ENCODE data around the gene ARHGAP21. TPM values are rescaled to one million over a fixed set of nuclear protein-coding genes. Genes with fewer than 3 reads are reported as not detected.

Gene ARHGAP21
- total and polyA plus RNA-seq, 9 of the 15 experiments (the other 6 are each of a cell fraction or from before 2014, with no cell fraction given) = 13.6 to 145 (median 60.8) TPM

DNA sequence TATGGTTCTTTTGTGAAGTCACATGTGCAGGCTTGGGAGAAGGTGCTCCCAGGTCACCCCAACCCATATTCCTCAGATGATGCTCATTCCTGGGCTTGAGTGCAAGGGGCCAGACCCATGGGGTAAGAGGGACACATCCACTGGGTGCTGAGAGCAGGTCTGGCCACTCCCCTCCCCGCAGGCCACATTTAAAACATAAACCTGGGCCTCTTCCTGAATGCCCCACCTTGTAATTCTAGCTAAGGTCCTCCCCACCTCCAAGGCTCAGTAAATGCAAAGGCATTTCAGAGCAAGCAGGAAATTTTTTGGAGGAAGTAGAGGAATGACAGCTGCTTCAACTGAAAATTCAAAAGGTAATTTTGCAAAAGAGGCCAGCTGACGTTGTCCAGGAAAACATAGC, 172.5 kb downstream of the ARHGAP21 start:
- Histone ChIP-seq H3K4me3 (no peak overlapping the region), H3K27me3 (ENCODE audit: control insufficient read depth in 2 of 2, insufficient read depth in 2 of 2, low read length in 2 of 2) (peaks cover 17 to 47% of the 10 kb centered on the region in 2 experiments), H3K27ac (ENCODE audit: extremely low read depth, low read depth, low read length) (no peak overlapping the region), H4K20me1 (replicated peaks; ENCODE audit: control insufficient read depth, insufficient read depth, low read length) (no peaks in the 10 kb centered on the region), H3K9me1 (ENCODE audit: control insufficient read depth, insufficient read depth, low read length) (no peaks in the 10 kb centered on the region), H2AFZ (ENCODE audit: low read depth, low read length) (no peak overlapping the region), H3K4me2 (ENCODE audit: insufficient read depth, low read length) (no peak overlapping the region), H3K79me2 (ENCODE audit: control insufficient read depth, insufficient read depth, low read length) (no peaks in the 10 kb centered on the region), H3K9me3 (replicated peaks; ENCODE audit: control insufficient read depth, insufficient read depth, low read depth, low read length) (no peaks in the 10 kb centered on the region), H3K4me1 (replicated peaks in 1 of 2; ENCODE audit: control insufficient read depth in 2 of 2, insufficient read depth in 2 of 2, low read length in 2 of 2) (peaks cover 2 to 4% of the 10 kb centered on the region in 2 experiments; a peak in 4 of 5 replicates), H3K9ac (ENCODE audit: insufficient read depth in 1 of 2, low read depth in 2 of 2, low read length in 2 of 2) (no peak overlapping the region), H3K36me3 (ENCODE audit: control insufficient read depth, insufficient read depth, low read length) (no peaks in the 10 kb centered on the region)
- in situ Hi-C loops (cut with MboI) (no loop called here), intact Hi-C loops (cut with micrococcal nuclease) (no loop called here)
- POLR2A ChIA-PET = no interaction called here
- no TSS peak for BruUV-seq (replicated peaks)
- no peak for DNase-seq (ENCODE audit: extremely low read depth in 1 of 4, low spot score in 3 of 4)
- no peak for FAIRE-seq
- CTCF ChIA-PET (ENCODE audit: low intra/inter-chr PET ratio) = no interaction called here
- no peak for ATAC-seq
- WGBS (ENCODE audit: insufficient coverage, low coverage, missing lambda C conversion rate) = 15% methylated on average over 2 of the region's 2 CpGs
- TF ChIP-seq, protein P1, sequence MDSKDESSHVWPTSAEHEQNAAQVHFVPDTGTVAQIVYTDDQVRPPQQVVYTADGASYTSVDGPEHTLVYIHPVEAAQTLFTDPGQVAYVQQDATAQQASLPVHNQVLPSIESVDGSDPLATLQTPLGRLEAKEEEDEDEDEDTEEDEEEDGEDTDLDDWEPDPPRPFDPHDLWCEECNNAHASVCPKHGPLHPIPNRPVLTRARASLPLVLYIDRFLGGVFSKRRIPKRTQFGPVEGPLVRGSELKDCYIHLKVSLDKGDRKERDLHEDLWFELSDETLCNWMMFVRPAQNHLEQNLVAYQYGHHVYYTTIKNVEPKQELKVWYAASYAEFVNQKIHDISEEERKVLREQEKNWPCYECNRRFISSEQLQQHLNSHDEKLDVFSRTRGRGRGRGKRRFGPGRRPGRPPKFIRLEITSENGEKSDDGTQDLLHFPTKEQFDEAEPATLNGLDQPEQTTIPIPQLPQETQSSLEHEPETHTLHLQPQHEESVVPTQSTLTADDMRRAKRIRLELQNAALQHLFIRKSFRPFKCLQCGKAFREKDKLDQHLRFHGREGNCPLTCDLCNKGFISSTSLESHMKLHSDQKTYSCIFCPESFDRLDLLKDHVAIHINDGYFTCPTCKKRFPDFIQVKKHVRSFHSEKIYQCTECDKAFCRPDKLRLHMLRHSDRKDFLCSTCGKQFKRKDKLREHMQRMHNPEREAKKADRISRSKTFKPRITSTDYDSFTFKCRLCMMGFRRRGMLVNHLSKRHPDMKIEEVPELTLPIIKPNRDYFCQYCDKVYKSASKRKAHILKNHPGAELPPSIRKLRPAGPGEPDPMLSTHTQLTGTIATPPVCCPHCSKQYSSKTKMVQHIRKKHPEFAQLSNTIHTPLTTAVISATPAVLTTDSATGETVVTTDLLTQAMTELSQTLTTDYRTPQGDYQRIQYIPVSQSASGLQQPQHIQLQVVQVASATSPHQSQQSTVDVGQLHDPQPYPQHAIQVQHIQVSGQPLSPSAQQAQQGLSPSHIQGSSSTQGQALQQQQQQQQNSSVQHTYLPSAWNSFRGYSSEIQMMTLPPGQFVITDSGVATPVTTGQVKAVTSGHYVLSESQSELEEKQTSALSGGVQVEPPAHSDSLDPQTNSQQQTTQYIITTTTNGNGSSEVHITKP (IDR thresholded peaks at IDR 0.05; ENCODE audit: partially characterized antibody) = no peak
- TF ChIP-seq CEBPB (tag; IDR thresholded peaks at IDR 0.05) (no peak), ZFX (CRISPR knock-in tag; IDR thresholded peaks at IDR 0.05) (no peak), HEY1 (CRISPR knock-in tag; IDR thresholded peaks at IDR 0.05; ENCODE audit: borderline replicate concordance) (no peak), ZNF175 (CRISPR knock-in tag; IDR thresholded peaks at IDR 0.05; ENCODE audit: low read depth) (no peak), NFATC3 (IDR thresholded peaks at IDR 0.05) (no peak), TRIM28 (IDR thresholded peaks at IDR 0.05) (no peak), TAF7 (tag; IDR thresholded peaks at IDR 0.05) (no peak), THRAP3 (IDR thresholded peaks at IDR 0.05; ENCODE audit: borderline replicate concordance) (no peak), MCM7 (IDR thresholded peaks at IDR 0.05) (no peak), ZC3H8 (IDR thresholded peaks at IDR 0.05) (no peak), EP400 (IDR thresholded peaks at IDR 0.05) (no peak), SIN3B (IDR thresholded peaks at IDR 0.05; ENCODE audit: low read depth) (no peak), CXXC5 (CRISPR knock-in tag; IDR thresholded peaks at IDR 0.05) (no peak), CCNT2 (IDR thresholded peaks at IDR 0.05; ENCODE audit: borderline replicate concordance, extremely low read depth, insufficient read length, low read depth, low read length) (no peak)
- TF ChIP-seq, protein P2, sequence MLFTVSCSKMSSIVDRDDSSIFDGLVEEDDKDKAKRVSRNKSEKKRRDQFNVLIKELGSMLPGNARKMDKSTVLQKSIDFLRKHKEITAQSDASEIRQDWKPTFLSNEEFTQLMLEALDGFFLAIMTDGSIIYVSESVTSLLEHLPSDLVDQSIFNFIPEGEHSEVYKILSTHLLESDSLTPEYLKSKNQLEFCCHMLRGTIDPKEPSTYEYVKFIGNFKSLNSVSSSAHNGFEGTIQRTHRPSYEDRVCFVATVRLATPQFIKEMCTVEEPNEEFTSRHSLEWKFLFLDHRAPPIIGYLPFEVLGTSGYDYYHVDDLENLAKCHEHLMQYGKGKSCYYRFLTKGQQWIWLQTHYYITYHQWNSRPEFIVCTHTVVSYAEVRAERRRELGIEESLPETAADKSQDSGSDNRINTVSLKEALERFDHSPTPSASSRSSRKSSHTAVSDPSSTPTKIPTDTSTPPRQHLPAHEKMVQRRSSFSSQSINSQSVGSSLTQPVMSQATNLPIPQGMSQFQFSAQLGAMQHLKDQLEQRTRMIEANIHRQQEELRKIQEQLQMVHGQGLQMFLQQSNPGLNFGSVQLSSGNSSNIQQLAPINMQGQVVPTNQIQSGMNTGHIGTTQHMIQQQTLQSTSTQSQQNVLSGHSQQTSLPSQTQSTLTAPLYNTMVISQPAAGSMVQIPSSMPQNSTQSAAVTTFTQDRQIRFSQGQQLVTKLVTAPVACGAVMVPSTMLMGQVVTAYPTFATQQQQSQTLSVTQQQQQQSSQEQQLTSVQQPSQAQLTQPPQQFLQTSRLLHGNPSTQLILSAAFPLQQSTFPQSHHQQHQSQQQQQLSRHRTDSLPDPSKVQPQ (CRISPR knock-in tag; IDR thresholded peaks at IDR 0.05; ENCODE audit: borderline replicate concordance) = no peak
